ENCODE results near the gene PITPNC1. TPM values are rescaled to one million over a fixed set of nuclear protein-coding genes. Genes with fewer than 3 reads are reported as not detected.

Gene PITPNC1
- total RNA-seq, 6 donors from 2014 or later = 8.5 to 23.3 (median 13.7) TPM

DNA sequence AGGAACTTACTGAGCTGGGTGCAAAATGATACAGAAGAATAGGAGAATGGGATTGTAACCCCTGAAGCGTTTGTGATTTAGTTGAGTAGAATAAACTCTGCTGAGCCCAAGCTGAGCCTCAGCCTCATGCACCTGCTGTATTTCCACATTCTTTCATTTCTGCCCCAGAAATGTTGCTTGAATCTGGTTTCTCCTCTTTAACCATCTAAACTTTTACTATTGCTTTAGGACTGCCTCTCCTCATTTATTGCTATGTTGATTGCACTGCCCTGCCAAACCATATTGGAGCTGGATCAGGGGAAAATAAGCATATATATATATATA is 64.8 kb downstream of the PITPNC1 start:
- no peak for DNase-seq
- H3K27ac ChIP-seq = peak overlapping the region; percentile 73 to 78 (median 76)
- ATAC-seq (ENCODE audit: low FRiP score in 2 of 2) = no peak
- H3K9me3 ChIP-seq = no peaks in the 10 kb centered on the region
- H3K4me1 ChIP-seq = peaks cover 28 to 53% (median 42%) of the 10 kb centered on the region in 4 donors
- H3K4me3 ChIP-seq = peak overlapping the region in 1 of 4 donors; percentile 17
- TF ChIP-seq, protein P1, sequence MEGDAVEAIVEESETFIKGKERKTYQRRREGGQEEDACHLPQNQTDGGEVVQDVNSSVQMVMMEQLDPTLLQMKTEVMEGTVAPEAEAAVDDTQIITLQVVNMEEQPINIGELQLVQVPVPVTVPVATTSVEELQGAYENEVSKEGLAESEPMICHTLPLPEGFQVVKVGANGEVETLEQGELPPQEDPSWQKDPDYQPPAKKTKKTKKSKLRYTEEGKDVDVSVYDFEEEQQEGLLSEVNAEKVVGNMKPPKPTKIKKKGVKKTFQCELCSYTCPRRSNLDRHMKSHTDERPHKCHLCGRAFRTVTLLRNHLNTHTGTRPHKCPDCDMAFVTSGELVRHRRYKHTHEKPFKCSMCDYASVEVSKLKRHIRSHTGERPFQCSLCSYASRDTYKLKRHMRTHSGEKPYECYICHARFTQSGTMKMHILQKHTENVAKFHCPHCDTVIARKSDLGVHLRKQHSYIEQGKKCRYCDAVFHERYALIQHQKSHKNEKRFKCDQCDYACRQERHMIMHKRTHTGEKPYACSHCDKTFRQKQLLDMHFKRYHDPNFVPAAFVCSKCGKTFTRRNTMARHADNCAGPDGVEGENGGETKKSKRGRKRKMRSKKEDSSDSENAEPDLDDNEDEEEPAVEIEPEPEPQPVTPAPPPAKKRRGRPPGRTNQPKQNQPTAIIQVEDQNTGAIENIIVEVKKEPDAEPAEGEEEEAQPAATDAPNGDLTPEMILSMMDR (IDR thresholded peaks at IDR 0.05) = no peak
- TF ChIP-seq POLR2A (IDR thresholded peaks at IDR 0.05) (no peak), POLR2AphosphoS5 (IDR thresholded peaks at IDR 0.05) (no peak), EP300 (IDR thresholded peaks at IDR 0.05) (no peak)
- no peaks in the 10 kb centered on the region for H3K27me3 ChIP-seq
- no peaks in the 10 kb centered on the region for H3K36me3 ChIP-seq
- 58 to 65% methylated on average over 1 of the region's 1 CpG for WGBS, 2 donors

- H3K9me3 ChIP-seq = no peaks in the 10 kb centered on the region
- H3K27me3 ChIP-seq = no peaks in the 10 kb centered on the region
- ATAC-seq (ENCODE audit: low FRiP score in 2 of 2) (no peak), DNase-seq (no peak)
- H3K27ac ChIP-seq = peak overlapping the region; percentile 34 to 76 (median 72)
- no peak for TF ChIP-seq POLR2AphosphoS5 (IDR thresholded peaks at IDR 0.05)
- TF ChIP-seq EP300 (IDR thresholded peaks at IDR 0.05) = no peak
- TF ChIP-seq POLR2A (IDR thresholded peaks at IDR 0.05) = no peak
- TF ChIP-seq, protein P1 (IDR thresholded peaks at IDR 0.05) = no peak
- WGBS, 2 donors = 58 to 65% methylated on average over 13 of the region's 13 CpGs
- H3K4me3 ChIP-seq = no peak overlapping the region
- H3K36me3 ChIP-seq = no peaks in the 10 kb centered on the region
- peaks cover 28 to 47% (median 40%) of the 10 kb centered on the region in 4 donors for H3K4me1 ChIP-seq
Measured at GRCh38 chr17:67442787-67443624, 65.9 kb downstream of the PITPNC1 start.

DNA sequence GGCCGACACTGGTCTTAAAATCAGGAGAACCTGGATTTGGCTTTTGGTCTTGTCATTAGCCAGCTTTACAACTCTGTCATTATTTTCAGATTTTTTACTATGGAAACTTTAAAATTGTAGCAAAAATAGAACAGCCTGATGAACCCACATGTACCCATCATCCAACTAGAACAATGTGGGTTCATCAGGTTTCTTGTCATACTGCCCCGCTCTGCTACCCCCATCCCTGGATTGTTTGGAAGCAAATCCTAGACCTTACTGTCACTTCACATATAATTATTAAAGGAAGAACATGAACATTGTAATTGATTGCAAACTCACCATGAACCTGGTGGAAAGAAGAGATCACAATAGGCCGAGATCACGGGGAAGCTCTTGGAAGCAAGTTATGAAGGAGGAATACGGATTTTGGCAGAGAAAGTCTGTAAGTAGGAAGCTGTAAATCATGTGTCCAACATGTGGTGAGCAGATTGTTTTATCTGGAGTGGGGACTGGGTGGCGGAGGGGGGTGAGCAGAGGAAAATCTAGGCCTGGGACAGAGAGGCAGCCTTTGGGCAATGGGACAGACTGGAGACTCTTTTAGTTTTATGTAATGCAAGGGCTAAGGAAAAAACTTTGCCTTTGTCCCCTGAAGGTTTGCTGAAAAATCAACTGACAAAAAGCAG is 67.0 kb downstream of the PITPNC1 start:
- ATAC-seq (ENCODE audit: low FRiP score in 2 of 2) = peak in 1 of 2 donors; percentile 35
- H3K27me3 ChIP-seq = no peaks in the 10 kb centered on the region
- H3K4me1 ChIP-seq = peaks cover 28 to 47% (median 40%) of the 10 kb centered on the region in 4 donors
- no peak overlapping the region for H3K4me3 ChIP-seq
- TF ChIP-seq POLR2AphosphoS5 (IDR thresholded peaks at IDR 0.05) (no peak), POLR2A (IDR thresholded peaks at IDR 0.05) (no peak), EP300 (IDR thresholded peaks at IDR 0.05) (no peak)
- TF ChIP-seq, protein P1 (IDR thresholded peaks at IDR 0.05) = no peak
- DNase-seq = no peak
- no peaks in the 10 kb centered on the region for H3K36me3 ChIP-seq
- H3K27ac ChIP-seq = peak overlapping the region; percentile 34 to 76 (median 73)
- H3K9me3 ChIP-seq = no peaks in the 10 kb centered on the region
- WGBS, 2 donors = 53 to 62% methylated on average over 6 of the region's 6 CpGs

DNA sequence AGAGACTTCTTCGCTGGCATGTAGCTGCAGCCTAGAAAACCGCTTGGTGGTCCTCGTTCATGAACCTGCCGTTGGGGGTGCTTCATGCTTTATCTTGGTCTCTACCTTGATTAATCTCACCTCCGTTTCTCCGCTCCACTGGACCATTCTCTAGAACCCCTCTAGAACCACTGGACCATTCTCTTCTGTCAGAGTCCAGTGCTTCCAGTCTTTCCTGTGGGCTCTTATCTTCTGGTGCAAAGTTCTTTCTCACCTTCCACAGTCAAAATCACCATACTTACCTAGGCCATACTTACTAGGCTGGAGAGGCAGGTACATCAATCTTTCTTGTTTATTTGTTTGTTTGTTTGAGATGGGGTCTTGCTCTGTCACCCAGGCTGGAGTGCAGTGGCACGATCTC is 71.4 kb downstream of the PITPNC1 start:
- H3K36me3 ChIP-seq = no peaks in the 10 kb centered on the region
- 98 to 99% methylated on average over 7 of the region's 7 CpGs for WGBS, 2 donors
- peak overlapping the region in 1 of 4 donors; percentile 8 for H3K27ac ChIP-seq
- peaks cover 5 to 14% (median 9%) of the 10 kb centered on the region in 4 donors for H3K4me1 ChIP-seq
- H3K4me3 ChIP-seq = no peak overlapping the region
- ATAC-seq (ENCODE audit: low FRiP score in 2 of 2) = no peak
- TF ChIP-seq, protein P1 (IDR thresholded peaks at IDR 0.05) = no peak
- no peak for TF ChIP-seq POLR2A (IDR thresholded peaks at IDR 0.05)
- H3K9me3 ChIP-seq = no peaks in the 10 kb centered on the region
- no peaks in the 10 kb centered on the region for H3K27me3 ChIP-seq
- no peak for DNase-seq

Data from upper lobe of left lung (tissue), 6 donors.